ENCODE measurements around the gene GPR171. TPM values are rescaled to one million over a fixed set of nuclear protein-coding genes. Genes with fewer than 3 reads are reported as not detected.
A peak's percentile ranks its signal among the peaks of the same experiment; 100 is the strongest.

The GPR171 gene
- total and polyA plus RNA-seq, 2 donors (not counting 3 experiments of a cell fraction or from before 2014, with no cell fraction given), result not detected

DNA sequence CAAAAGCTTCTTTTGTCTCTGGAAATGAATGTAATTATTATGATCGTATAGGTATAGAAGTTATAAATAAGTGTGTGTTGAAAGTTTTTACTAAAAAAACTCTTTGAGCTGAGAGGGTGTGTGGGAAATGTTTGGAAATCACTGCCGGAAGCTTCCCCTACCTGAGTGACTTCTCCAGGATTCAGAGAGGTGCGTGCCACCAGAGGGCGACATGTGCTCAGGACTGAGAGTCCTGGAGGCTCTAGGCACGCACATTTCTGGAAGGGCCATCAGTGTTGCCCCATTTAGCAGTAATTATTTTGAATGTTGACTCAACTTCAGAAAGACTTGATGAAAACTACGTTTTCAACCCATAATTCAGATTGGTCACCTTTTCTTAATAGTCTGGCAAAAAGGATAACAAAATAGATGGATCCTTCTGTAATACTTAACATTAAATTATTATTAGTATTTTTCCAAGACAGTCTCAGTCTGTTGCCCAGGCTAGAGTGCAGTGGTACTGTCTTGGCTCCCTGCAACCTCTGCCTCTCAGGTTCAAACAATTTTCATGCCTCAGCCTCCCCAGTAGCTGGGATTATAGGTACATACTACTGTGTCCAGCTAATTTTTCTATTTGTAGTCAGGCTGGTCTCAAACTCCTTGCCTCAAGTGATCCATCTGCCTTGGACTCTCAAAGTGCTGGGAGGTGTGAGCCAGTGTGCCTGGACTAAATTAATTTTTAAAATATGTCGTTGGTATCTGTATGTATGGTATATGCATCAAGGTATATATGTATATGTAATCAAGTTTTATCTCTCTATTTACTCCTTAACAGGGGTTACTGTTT is 34.5 kb downstream of the GPR171 start:
- H3K9me3 ChIP-seq (replicated peaks; ENCODE audit: control insufficient read depth, insufficient read depth, low read length), result no peaks in the 10 kb centered on the region
- no peaks in the 10 kb centered on the region for H3K9me1 ChIP-seq (replicated peaks; ENCODE audit: control insufficient read depth, extremely low read depth, insufficient read depth, low read length)
- H3K4me1 ChIP-seq (ENCODE audit: control insufficient read depth, extremely low read depth, insufficient read depth, low read length), result no peaks in the 10 kb centered on the region
- no peaks in the 10 kb centered on the region for H4K20me1 ChIP-seq (replicated peaks; ENCODE audit: control insufficient read depth, extremely low read depth, insufficient read depth, low read length)
- no peak overlapping the region for H3K27ac ChIP-seq (ENCODE audit: insufficient read depth, low read depth, low read length)
- no peaks in the 10 kb centered on the region for H3K36me3 ChIP-seq (ENCODE audit: control insufficient read depth in 2 of 2, extremely low read depth in 1 of 2, insufficient read depth in 2 of 2, low read length in 2 of 2)
- ChIA-PET CTCF (interaction anchor here (0.6 to 3.6 kb wide), 31 partner anchors 9 to 751 kb away, joined by 3 to 98 read pairs (median 5); partner anchors contain the start of gene P2RY14), POLR2A (no interaction called here)
- no peak overlapping the region for H3K4me2 ChIP-seq (ENCODE audit: insufficient read depth, low read length)
- DNase-seq (ENCODE audit: low read depth, low spot score) (peak; percentile 38), FAIRE-seq (peak; percentile 15)
- no peaks in the 10 kb centered on the region for H3K27me3 ChIP-seq (ENCODE audit: control insufficient read depth in 2 of 2, insufficient read depth in 2 of 2, low read length in 2 of 2)
- BruUV-seq (replicated peaks), result no TSS peak
- TF ChIP-seq, protein P1, sequence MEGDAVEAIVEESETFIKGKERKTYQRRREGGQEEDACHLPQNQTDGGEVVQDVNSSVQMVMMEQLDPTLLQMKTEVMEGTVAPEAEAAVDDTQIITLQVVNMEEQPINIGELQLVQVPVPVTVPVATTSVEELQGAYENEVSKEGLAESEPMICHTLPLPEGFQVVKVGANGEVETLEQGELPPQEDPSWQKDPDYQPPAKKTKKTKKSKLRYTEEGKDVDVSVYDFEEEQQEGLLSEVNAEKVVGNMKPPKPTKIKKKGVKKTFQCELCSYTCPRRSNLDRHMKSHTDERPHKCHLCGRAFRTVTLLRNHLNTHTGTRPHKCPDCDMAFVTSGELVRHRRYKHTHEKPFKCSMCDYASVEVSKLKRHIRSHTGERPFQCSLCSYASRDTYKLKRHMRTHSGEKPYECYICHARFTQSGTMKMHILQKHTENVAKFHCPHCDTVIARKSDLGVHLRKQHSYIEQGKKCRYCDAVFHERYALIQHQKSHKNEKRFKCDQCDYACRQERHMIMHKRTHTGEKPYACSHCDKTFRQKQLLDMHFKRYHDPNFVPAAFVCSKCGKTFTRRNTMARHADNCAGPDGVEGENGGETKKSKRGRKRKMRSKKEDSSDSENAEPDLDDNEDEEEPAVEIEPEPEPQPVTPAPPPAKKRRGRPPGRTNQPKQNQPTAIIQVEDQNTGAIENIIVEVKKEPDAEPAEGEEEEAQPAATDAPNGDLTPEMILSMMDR (IDR thresholded peaks at IDR 0.05; ENCODE audit: extremely low read depth in 1 of 2, insufficient read depth in 1 of 2, low read depth in 1 of 2, low read length in 2 of 2), result peak; percentile 68 to 76
- TF ChIP-seq MAX (IDR thresholded peaks at IDR 0.05; ENCODE audit: insufficient read depth, insufficient read length), result peak; percentile 7
- no peak for TF ChIP-seq POLR2AphosphoS5 (IDR thresholded peaks at IDR 0.05; ENCODE audit: insufficient read depth, low read depth, low read length)
- dilution Hi-C loops (cut with MboI; ENCODE audit: extremely low pct_ligation_motif_present, low sequenced_read_pairs) (no loop called here), intact Hi-C loops (cut with micrococcal nuclease) (loop anchor here (1.0 to 5.0 kb wide), 5 partner anchors 59 to 750 kb away; partner anchors contain the start of gene P2RY13)
- no peak overlapping the region for H2AFZ ChIP-seq (ENCODE audit: low read depth, low read length)
- H3K9ac ChIP-seq (replicated peaks; ENCODE audit: extremely low read depth, insufficient read depth, low read length), result no peak overlapping the region
- H3K79me2 ChIP-seq (ENCODE audit: control insufficient read depth, insufficient read depth, low read length), result no peaks in the 10 kb centered on the region
- no peak overlapping the region for H3K4me3 ChIP-seq (replicated peaks in 1 of 3; ENCODE audit: insufficient read depth in 1 of 3, low read depth in 1 of 3, low read length in 3 of 3)
